HG02981 (cell line): Measurements from ENCODE around the gene SH3RF3.
A peak's percentile ranks its signal among the peaks of the same experiment; 100 is the strongest.

Experiments
- ATAC-seq: cut with Tn5 transposase; IDR thresholded peaks from one replicate; pipeline ENCODE4 v1.9.1; 2021; ENCODE audit warnings: mild to moderate bottlenecking, moderate library complexity; ENCODE audit not compliant: unreplicated experiment

SH3RF3 gene

DNA sequence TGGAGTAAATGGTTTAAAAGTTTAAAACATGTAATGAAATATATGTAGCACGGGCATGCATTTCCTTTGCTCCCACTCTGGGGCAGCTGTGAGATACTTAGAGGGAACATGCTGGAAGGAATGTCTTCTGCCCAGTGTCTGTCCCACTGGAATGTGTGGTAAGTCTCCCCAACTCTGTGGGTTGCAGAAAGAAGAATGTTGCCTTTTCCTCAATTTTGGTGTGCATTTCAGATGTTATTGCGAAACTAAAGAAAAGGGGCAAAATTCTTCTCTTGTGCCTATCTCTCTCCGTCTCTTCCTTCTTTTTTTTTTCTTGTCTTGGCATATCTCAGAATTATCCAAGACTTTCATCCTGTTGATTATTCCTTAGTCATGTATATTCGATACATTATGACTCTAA lies 201.1 kb downstream of the SH3RF3 start:
- no peak for ATAC-seq

DNA sequence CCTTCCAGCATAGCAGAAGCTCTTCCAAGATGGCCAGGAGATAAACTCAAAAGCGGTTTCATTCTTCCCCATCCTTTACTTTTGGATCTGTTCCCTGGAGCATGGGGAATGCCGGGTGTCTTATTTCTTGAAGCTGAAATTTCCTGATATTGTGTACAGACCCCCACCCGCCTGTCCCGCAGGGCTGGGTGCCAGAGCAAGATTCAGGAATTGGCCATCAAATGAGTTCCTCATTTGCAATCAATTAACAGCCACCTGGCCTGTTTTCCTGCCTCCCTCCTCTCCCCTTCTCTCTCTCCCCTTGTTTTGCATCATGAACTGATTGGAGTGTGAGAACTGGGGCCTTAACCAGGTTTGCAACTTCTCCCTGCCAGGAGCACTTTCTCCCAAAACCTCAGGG lies 202.1 kb downstream of the SH3RF3 start:
- no peak for ATAC-seq

DNA sequence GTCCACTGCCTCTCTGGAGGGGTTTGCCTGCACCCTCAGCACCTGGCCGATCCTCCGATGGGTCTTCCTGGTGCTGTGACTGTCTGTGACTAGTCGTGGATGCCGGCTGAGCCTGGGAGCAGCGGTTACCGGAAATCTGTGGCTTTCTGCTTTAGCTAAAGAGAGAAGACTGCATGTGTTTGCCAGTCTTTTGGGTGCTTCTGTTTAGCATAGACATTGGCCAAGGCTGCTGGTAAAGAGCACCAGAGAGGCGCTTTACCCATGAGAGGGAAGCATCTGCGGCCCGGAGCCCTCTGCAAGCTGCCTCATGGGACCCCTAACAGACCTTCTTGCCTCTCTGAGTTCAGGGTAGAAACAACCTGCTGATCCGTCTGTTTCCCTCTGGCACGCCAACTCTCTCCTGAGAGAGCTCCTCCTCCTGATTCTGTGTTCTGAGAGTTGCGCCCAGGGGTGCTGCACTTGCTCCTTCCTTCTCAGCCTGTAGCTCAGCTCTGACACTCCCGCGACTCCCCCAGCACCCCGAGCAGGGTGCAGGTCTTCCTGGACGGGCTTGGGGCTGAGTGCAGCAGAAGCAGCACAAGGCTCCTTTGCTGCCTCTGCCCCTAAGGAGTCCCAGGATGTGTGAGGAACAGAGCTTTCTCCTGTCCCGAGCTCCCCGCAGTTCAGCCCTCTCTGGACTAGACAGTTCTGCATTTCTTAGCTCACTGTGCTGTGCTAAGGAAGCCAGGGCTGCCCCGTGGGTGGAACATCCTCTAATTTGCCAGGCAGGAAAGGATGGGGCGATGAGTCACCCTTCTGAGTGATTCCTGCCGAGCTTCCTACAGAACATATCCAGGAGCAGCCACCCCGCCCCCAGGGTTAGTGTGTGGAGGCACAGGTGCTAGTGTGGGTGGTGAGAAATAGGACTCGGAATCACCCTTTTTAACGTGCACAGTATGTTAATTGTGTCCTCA lies 203.2 kb downstream of the SH3RF3 start:
- ATAC-seq = peak; percentile 39

DNA sequence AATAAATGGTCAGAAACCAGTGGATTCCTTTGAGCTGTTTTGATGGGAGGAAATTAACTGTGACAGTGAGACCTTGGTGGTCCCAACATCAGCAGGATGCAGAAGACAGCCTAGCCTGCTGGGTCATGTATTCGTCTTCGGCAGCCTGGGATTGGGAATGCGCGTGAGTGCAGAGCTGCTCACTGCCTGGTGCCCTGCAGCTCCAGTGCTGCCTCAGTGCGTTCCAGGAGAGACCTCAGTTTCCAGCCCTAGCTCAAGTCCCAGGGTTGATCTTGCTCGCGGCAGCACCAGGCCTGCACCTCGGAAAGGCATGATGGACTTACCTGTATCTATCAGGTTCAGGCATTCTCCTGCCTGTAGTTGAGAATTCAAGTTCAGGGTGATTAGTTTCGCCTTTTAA lies 203.9 kb downstream of the SH3RF3 start:
- no peak for ATAC-seq

GRCh38 chr2:109333414-109334210 lies 204.6 kb downstream of the SH3RF3 start:
- ATAC-seq = no peak

DNA sequence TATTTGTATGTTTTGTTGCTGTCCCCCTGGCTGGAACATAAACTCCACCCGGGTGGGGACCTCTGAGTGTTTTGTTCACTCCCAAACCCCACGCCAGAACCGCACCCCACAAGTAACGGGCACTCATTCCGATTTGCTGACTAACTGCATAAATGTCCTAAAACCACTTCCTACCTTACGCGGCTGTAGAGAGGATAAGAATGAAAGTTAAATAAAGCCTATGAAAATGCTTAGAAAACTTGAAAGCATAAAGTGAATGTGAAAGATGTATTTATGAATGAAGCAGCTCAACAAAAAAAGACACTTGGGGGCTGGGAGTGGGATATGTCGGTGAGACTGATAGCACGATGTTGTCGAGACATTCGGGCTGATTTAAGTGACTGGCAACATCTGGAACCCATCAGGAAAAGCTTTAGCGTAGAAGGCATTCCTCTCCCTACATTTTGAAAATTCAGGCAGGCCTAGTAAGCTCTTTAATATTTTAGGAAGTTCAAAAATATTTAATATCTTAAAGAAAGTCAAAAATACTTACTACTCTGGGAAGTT lies 206.7 kb downstream of the SH3RF3 start:
- ATAC-seq = no peak

DNA sequence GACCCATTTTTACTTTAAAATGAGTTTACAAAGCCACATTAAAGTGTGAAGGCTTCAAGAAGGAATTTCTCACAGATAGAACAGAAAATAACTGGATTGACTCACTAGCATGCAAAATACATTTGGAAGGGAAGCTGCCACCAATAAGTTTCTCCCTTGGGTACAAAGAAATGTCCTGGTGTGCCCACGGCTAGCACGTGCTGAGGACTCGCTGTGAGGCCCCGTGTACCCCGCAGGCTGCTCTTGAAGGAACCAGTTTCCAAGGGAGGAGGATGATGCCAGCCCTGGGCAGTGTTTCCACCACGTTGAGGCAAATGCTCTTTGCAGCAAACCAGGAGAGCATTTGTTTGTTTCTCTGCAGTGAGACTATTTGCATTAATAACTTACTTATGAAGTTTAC lies 207.3 kb downstream of the SH3RF3 start:
- ATAC-seq = no peak

DNA sequence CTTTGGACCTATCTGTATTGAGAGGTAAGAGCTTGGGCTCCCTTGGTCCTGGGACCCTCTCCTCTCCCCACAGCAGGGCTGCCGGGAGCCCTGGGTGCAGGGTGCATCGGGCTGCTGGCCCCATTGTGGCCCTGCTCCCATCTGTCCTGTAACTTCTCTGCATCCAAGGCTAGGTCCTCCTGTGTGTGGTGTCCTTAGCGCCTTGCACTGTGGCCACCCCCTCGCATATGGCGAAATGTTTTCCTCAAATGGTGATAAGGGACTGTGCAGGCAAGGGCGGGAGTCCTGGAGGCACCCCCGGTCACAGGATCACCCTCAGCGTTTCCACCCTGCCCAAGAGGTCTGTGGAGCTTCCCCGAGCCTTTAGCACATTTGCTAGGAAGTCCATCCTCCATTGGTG lies 208.2 kb downstream of the SH3RF3 start:
- ATAC-seq = no peak

DNA sequence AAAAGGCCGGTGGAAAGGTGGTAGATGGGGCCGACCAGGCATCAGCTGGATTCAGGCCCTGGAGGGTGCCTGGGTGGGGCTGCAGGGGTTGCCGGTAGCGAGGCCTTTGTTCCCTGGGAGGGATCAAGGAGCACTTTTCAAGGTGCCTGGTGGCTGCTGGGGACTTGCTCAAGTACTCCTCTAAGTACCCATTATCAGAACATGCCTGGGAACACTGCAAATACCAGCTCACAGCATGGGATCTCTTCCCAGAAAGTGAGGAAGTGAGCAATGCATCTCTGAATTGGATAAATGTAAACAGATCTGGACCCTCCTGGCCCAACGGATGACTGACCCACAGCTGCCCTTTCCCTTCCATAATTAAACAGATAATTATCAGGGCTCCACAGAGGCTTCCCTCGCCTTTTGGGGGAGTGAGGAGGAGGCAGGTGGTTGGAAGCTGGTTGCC lies 210.5 kb downstream of the SH3RF3 start:
- ATAC-seq = no peak

DNA sequence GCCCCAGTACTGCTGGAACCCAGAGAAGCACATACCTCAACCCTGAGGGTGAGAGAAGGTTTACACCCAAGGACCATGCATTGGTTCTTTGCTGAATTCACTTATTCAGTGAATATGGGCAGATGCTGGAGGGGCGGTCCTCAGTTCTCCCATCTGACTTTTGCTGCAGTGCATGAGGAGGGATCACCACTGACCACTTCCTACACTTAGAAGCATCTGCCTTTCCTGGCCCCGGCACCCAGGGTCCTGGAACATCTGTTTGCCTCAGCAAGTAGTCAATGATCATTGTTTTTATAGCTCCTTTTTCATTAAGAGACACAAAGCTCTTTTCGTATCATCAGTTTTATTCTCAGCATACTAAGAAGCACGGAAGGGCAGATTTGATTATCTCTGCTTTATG lies 211.4 kb downstream of the SH3RF3 start:
- ATAC-seq = no peak

- no peak for ATAC-seq
These were observed 212.6 kb downstream of the SH3RF3 start for GRCh38 chr2:109341355-109342255.

DNA sequence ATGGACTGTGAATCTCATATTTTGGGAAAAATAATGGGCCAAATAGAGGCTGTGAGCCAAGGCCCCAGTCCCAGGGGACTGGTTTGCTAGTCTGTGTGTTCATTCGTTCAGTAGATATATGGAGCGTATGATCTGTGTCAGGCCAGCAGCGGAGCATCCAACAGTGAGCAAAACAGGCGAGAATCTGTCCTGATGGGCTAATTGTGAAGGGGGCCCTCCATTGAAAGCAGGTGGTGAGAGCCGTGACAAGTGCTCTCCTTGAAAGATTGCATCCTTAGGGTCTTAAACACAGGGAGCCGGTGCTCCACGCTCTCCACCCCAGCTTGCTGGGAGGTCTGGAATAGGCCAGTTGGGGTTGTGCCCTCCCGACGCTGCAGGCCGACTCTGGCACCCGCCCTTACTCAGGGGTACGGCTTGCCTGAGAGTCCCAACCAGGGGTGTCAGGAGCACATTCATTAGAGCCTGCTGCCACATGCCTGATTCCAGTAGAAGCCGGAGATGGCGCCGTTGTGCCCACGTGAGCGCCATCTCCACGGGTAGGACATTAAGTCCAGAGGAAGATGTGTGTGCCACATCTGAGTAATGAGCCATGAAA lies 213.3 kb downstream of the SH3RF3 start:
- ATAC-seq = no peak

- no peak for ATAC-seq
These were observed 213.9 kb downstream of the SH3RF3 start for GRCh38 chr2:109342930-109343329.

GRCh38 chr2:109343460-109343859 lies 214.5 kb downstream of the SH3RF3 start:
- ATAC-seq = no peak

- no peak for ATAC-seq
These were observed 215.3 kb downstream of the SH3RF3 start for GRCh38 chr2:109344270-109344805.

DNA sequence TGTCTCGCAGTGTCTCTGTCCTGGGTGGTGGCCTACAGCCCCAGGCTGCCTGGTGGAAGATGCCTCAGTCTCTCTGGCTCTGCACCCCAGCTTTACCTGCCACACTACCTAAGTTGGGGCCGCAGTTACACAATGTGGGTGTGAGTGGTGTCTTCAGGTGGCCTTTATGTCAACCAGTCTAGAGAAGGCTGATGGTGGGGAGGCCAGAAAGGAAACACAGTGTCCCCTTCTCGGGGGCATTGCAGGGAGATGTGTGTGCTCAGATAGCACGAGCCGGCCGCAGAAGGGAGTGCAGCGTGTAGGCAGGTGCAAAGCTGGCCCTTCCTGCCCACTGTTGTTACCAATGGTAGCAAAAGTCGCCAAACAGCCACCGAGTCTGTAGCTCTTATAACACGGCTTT lies 216.1 kb downstream of the SH3RF3 start:
- no peak for ATAC-seq

DNA sequence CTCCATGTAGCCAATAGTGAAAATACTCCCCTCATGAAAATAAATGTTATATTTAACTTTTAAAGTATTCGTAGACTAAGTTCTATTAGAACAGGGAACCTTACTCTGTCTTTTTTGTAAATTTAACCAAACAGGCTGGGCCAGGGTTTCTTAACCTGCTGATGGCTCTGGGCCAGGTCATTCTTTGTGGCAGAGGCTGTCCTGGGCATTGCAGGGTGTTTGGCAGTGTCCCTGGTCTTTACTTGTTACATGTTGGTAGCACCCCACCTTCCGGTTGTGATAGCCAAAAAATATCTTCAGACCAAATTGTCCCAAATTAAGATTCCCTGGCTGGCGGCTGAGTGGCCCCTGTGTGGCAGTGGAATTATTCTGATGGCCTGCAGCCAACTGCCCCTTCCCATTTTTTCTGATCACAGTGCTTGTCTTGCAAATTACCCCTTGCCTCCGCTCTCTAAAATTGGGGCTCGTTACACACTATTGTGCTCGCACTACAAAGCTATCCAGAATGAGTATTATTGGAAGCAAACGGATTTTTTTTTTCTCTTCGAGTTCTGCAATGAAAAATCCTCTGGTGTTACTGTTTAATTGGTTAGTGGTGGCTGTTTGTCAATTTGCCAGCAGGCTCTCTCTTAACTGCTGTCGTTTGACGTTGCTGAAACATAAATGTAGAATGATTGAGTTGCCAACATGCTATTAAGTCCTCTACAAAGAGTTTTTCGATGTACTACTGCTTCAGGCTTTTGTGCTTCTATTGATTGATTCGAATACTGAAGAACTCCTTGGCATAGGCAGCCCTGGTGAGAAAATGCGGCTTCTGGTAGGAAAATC lies 216.9 kb downstream of the SH3RF3 start:
- no peak for ATAC-seq

- ATAC-seq = no peak
These were observed 217.7 kb downstream of the SH3RF3 start for GRCh38 chr2:109346601-109347228.

DNA sequence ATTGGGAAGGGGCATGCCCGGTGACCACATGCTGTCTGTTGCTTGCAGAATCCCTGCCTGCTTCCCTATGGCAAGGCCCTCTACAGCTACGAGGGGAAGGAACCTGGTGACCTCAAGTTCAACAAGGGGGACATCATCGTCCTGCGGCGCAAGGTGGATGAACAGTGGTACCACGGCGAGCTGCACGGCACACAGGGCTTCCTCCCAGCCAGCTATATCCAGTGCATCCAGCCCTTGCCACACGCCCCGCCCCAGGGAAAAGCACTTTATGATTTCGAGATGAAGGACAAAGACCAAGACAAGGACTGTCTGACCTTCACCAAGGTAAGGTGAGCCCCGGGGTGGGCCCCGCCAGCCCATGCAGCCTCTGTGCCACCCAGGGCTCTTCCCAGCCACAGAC lies 218.6 kb downstream of the SH3RF3 start:
- ATAC-seq = no peak
